ENCODE results near the gene PREPL. TPM values are rescaled to one million over a fixed set of nuclear protein-coding genes. Genes with fewer than 3 reads are reported as not detected.

The PREPL gene
- total RNA-seq, 6 experiments from 2014 or later = 13.6 to 20.8 (median 19.6) TPM

DNA sequence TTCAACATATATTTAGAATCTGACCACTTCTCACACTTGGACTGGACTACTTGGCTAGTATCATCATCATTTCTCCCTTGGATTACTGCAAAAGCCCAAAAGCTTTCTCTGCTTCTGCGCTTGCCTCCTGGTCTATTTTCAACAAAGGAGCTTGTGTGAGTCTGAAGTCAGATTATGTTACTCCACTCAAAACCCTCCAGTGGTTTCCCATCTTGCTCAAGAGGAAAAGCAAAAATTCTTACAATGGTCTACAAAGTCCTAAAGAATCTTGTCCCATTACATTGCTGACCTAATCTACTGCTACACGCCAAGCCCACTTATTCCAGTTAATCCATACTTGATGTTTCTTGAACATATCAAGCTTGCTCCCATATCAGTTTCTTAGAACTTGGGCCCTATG, 9.6 kb downstream of the PREPL start:
- intact Hi-C loops (cut with DNase I) = no loop called here
- no peak for ATAC-seq
- no peak for TF ChIP-seq POLR2A (IDR thresholded peaks at IDR 0.05)
- TF ChIP-seq, protein P1, sequence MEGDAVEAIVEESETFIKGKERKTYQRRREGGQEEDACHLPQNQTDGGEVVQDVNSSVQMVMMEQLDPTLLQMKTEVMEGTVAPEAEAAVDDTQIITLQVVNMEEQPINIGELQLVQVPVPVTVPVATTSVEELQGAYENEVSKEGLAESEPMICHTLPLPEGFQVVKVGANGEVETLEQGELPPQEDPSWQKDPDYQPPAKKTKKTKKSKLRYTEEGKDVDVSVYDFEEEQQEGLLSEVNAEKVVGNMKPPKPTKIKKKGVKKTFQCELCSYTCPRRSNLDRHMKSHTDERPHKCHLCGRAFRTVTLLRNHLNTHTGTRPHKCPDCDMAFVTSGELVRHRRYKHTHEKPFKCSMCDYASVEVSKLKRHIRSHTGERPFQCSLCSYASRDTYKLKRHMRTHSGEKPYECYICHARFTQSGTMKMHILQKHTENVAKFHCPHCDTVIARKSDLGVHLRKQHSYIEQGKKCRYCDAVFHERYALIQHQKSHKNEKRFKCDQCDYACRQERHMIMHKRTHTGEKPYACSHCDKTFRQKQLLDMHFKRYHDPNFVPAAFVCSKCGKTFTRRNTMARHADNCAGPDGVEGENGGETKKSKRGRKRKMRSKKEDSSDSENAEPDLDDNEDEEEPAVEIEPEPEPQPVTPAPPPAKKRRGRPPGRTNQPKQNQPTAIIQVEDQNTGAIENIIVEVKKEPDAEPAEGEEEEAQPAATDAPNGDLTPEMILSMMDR (IDR thresholded peaks at IDR 0.05) = no peak
- WGBS (ENCODE audit: insufficient coverage, low coverage, low lambda C conversion rate, missing lambda C conversion rate) = 71% methylated on average over 2 of the region's 2 CpGs
- H3K27ac ChIP-seq = no peak overlapping the region
- no peak for DNase-seq
- H3K27me3 ChIP-seq = no peaks in the 10 kb centered on the region
- no peaks in the 10 kb centered on the region for H3K36me3 ChIP-seq
- no peaks in the 10 kb centered on the region for H3K4me1 ChIP-seq
- no peaks in the 10 kb centered on the region for H3K9me3 ChIP-seq
- no peak overlapping the region for H3K4me3 ChIP-seq

DNA sequence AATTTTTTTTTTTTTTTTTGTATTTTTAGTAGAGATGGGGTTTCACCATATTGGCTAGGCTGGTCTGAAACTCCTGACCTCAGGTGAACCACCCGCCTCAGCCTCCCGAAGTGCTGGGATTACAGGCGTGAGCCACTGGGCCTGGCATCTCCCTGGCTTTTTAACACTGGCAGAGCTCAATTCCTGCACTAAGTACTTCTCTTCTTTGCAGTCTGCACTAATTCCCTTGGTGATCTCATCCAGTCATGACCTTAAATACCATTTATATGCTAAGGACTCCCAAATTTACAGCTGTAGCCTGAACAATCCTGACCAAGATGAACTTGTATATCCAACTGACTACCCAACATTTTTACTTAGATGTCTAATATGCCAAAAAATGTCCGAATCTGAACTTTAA, 10.2 kb downstream of the PREPL start:
- intact Hi-C loops (cut with DNase I) = no loop called here
- no peaks in the 10 kb centered on the region for H3K27me3 ChIP-seq
- H3K4me1 ChIP-seq = no peaks in the 10 kb centered on the region
- DNase-seq (no peak), ATAC-seq (no peak)
- H3K4me3 ChIP-seq = no peak overlapping the region
- 71% methylated on average over 3 of the region's 4 CpGs for WGBS (ENCODE audit: insufficient coverage, low coverage, low lambda C conversion rate, missing lambda C conversion rate)
- H3K36me3 ChIP-seq = no peaks in the 10 kb centered on the region
- H3K9me3 ChIP-seq = no peaks in the 10 kb centered on the region
- no peak for TF ChIP-seq POLR2A (IDR thresholded peaks at IDR 0.05)
- TF ChIP-seq, protein P1 (IDR thresholded peaks at IDR 0.05) = no peak
- H3K27ac ChIP-seq = no peak overlapping the region

DNA sequence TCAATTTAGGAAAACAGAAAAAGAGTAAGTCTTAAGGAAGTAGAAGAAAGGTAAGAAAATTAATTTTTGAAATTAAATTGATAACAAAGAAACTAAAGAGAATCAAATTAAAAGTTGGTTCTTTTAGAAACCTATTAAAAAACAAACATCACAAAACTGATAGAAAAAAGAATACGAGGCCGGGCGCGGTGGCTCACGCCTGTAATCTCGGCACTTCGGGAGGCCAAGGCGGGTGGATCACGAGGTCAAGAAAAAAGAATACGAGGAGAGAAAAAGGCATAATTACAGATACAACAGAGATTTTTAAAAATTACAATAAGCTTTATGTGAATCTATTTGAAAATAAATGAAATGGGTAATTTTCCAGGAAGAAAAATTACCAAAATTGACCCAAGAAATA, 11.8 kb downstream of the PREPL start:
- Histone ChIP-seq H3K4me1 (no peaks in the 10 kb centered on the region), H3K27me3 (no peaks in the 10 kb centered on the region), H3K9me3 (no peaks in the 10 kb centered on the region), H3K27ac (no peak overlapping the region), H3K4me3 (no peak overlapping the region), H3K36me3 (no peaks in the 10 kb centered on the region)
- DNase-seq (no peak), ATAC-seq (no peak)
- TF ChIP-seq, protein P1 (IDR thresholded peaks at IDR 0.05) = no peak
- no peak for TF ChIP-seq POLR2A (IDR thresholded peaks at IDR 0.05)
- intact Hi-C loops (cut with DNase I) = no loop called here
- WGBS (ENCODE audit: insufficient coverage, low coverage, low lambda C conversion rate, missing lambda C conversion rate) = 99% methylated on average over 10 of the region's 10 CpGs

DNA sequence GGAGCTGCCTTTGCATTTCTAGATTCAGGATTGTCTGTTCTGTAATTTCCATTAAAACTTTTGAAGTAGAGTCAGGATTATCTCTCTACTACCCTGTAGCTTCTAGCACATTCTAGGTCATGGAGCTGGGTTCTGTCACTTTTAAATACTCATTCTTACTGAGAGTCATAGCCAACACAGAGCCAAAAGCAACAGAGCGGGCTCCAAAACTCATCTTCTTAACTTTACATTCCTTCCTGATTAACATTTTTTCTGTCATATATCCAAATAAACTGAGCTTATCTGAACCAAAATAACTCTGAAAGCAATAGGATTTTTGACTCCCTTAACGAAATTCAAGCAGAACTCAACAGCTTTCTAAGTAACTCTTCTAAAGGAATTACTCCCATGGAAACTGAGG, 12.9 kb downstream of the PREPL start:
- intact Hi-C loops (cut with DNase I) = no loop called here
- ATAC-seq (peak in 1 of 4 donors; percentile 31), DNase-seq (no peak)
- Histone ChIP-seq H3K4me1 (no peaks in the 10 kb centered on the region), H3K36me3 (peaks cover 0 to 3% (median 0%) of the 10 kb centered on the region in 4 donors), H3K9me3 (no peaks in the 10 kb centered on the region), H3K4me3 (no peak overlapping the region), H3K27ac (no peak overlapping the region), H3K27me3 (no peaks in the 10 kb centered on the region)
- WGBS (ENCODE audit: insufficient coverage, low coverage, low lambda C conversion rate, missing lambda C conversion rate) = 62% methylated on average over 2 of the region's 2 CpGs
- no peak for TF ChIP-seq POLR2A (IDR thresholded peaks at IDR 0.05)
- TF ChIP-seq, protein P1 (IDR thresholded peaks at IDR 0.05) = no peak

DNA sequence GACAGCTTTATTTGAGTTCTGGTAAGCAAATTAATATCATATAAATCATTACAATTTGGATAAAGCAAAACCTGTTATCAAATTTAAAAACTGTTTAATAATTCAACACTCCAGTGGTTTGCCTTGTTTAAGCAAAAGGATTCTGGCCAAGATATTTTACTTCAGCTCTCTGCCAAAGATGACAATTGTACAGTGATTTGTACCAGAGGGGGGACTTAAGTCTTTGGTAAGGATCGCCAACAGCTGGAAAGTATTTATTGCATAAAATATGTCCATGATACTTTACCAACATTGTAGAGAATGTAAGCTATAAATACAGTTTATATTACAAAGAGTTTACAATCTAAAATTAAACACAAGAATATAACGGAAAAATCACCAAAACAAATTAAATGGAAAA, 13.8 kb downstream of the PREPL start:
- no peaks in the 10 kb centered on the region for H3K9me3 ChIP-seq
- H3K27me3 ChIP-seq = no peaks in the 10 kb centered on the region
- intact Hi-C loops (cut with DNase I) = no loop called here
- no peak overlapping the region for H3K4me3 ChIP-seq
- DNase-seq (no peak), ATAC-seq (no peak)
- H3K36me3 ChIP-seq = peaks cover 0 to 10% (median 2%) of the 10 kb centered on the region in 4 donors
- 88% methylated on average over 2 of the region's 2 CpGs for WGBS (ENCODE audit: insufficient coverage, low coverage, low lambda C conversion rate, missing lambda C conversion rate)
- no peak overlapping the region for H3K27ac ChIP-seq
- TF ChIP-seq, protein P1 (IDR thresholded peaks at IDR 0.05) = no peak
- no peak for TF ChIP-seq POLR2A (IDR thresholded peaks at IDR 0.05)
- no peaks in the 10 kb centered on the region for H3K4me1 ChIP-seq

All from right lobe of liver (tissue), 6 donors.